Measurements from ENCODE around the gene SLK.

The SLK gene

GRCh38 chr10:104057717-104058116 is 90.8 kb downstream of the SLK start:
- no peak for DNase-seq

GRCh38 chr10:104059364-104059763 is 92.4 kb downstream of the SLK start:
- no peak for DNase-seq

- no peak for DNase-seq
Measured at GRCh38 chr10:104061196-104061595, 94.3 kb downstream of the SLK start.

- no peak for DNase-seq
Measured at GRCh38 chr10:104065748-104066147, 98.8 kb downstream of the SLK start.

GRCh38 chr10:104066945-104067344 is 100.0 kb downstream of the SLK start:
- DNase-seq, result no peak

- no peak for DNase-seq
Measured at GRCh38 chr10:104067525-104067924, 100.6 kb downstream of the SLK start.

GRCh38 chr10:104069613-104070012 is 102.7 kb downstream of the SLK start:
- no peak for DNase-seq

- DNase-seq, result no peak
Measured at GRCh38 chr10:104072786-104073185, 105.8 kb downstream of the SLK start.

- no peak for DNase-seq
Measured at GRCh38 chr10:104074505-104074904, 107.6 kb downstream of the SLK start.

- no peak for DNase-seq
Measured at GRCh38 chr10:104076743-104077160, 109.8 kb downstream of the SLK start.

GRCh38 chr10:104077247-104077646 is 110.3 kb downstream of the SLK start:
- DNase-seq, result no peak

- DNase-seq, result no peak
Measured at GRCh38 chr10:104077663-104078151, 110.8 kb downstream of the SLK start.

Measured in NCI-H226 (cell line).